GM12873 (cell line): ENCODE measurements around the gene CUEDC2.

Experiments
- CTCF ChIP-seq: IDR thresholded peaks from 2 replicates; pipeline ENCODE4 v1.5.1; 2012; ENCODE audit warnings: low read depth, mild to moderate bottlenecking, moderate library complexity, low read length, control low read depth; ENCODE audit not compliant: insufficient read depth; ENCODE audit errors: missing control alignments

CUEDC2 gene, protein sequence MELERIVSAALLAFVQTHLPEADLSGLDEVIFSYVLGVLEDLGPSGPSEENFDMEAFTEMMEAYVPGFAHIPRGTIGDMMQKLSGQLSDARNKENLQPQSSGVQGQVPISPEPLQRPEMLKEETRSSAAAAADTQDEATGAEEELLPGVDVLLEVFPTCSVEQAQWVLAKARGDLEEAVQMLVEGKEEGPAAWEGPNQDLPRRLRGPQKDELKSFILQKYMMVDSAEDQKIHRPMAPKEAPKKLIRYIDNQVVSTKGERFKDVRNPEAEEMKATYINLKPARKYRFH

GRCh38 chr10:102432162-102432950 lies at the start of gene CUEDC2:
CUEDC2 (minus strand) TSS chr10:102432574; CDS start chr10:102425188, 7,386 bp downstream.
- TF ChIP-seq CTCF = no peak

DNA sequence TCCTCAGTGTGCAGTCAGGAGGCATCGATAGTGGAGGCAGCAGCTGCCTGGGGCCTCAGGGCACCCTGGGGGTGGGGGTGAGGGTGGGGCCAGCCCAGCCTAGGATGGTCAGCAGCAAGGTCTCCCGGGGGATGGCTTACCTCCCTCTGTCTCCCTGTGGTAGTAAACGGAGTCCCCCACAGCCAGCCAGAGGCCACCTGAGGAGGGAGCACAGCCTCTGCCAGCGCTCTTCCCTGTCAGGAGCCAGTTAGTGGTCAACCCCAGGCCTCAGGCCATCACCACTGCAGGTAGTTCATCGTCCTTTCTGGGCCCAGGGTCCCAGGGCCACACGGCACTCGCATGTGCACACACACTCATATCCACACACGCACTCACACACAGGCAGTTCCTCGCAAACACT lies 48.0 kb upstream of the CUEDC2 start:
- no peak for TF ChIP-seq CTCF

GRCh38 chr10:102479651-102480050 lies 47.3 kb upstream of the CUEDC2 start:
- TF ChIP-seq CTCF = no peak

DNA sequence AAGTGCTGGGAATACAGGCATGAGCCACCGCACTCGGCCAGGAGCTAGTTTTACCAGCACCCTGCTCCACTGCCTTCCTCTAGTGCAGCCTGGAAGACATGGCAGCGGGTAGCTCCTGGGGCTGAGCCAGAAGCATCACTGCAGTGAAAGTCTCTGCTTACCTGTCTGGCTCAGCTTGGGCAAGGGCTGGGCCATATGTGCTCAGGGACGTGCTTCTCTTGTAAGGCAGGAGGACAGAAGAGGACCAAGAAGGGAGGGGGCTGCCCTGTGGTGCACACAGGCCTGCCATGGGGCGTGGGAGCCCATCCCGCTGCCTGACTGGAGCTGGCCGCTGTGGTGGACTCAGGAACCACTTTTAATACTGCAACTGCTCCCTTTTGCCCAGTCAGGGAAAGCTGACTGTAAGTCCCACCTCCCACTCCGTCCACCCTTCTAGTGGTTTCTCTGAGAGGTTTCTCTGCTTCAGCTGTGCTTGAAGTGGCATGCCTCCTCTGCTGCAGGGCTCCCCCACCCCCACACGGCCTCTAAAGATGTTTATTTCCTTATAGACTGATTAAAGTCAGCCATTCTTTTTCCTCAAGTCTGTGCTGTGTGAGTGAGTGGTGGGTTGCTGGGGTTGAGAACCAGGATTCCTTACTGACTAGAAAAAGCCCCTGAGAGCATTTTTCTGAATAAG lies 44.2 kb upstream of the CUEDC2 start:
- TF ChIP-seq CTCF = no peak

- TF ChIP-seq CTCF = no peak
These were observed 43.2 kb upstream of the CUEDC2 start for GRCh38 chr10:102475451-102476040.

- TF ChIP-seq CTCF = no peak
These were observed 41.3 kb upstream of the CUEDC2 start for GRCh38 chr10:102473445-102474331.
